PC-9 (cell line): Measurements from ENCODE around the gene CDA.

Source experiments
- EZH2 ChIP-seq: fragments of 200-600 bp; sonication (generic); IDR thresholded peaks from 2 replicates; pipeline ENCODE4 v1.8.0; 2017; ENCODE audit warnings: antibody characterized with exemption, low read depth
- TF ChIP-seq, protein P1 (sequence below): fragments of 200-600 bp; sonication (generic); conservative IDR thresholded peaks from 2 replicates; pipeline ENCODE4 v1.6.1; 2017; ENCODE audit warnings: mixed run types, antibody characterized with exemption, mild to moderate bottlenecking, moderate library complexity

- no peak for TF ChIP-seq EZH2
- TF ChIP-seq, protein P1, sequence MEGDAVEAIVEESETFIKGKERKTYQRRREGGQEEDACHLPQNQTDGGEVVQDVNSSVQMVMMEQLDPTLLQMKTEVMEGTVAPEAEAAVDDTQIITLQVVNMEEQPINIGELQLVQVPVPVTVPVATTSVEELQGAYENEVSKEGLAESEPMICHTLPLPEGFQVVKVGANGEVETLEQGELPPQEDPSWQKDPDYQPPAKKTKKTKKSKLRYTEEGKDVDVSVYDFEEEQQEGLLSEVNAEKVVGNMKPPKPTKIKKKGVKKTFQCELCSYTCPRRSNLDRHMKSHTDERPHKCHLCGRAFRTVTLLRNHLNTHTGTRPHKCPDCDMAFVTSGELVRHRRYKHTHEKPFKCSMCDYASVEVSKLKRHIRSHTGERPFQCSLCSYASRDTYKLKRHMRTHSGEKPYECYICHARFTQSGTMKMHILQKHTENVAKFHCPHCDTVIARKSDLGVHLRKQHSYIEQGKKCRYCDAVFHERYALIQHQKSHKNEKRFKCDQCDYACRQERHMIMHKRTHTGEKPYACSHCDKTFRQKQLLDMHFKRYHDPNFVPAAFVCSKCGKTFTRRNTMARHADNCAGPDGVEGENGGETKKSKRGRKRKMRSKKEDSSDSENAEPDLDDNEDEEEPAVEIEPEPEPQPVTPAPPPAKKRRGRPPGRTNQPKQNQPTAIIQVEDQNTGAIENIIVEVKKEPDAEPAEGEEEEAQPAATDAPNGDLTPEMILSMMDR, result no peak
Observed at GRCh38 chr1:20615946-20616846, 27.3 kb downstream of the CDA start.
